HG03571 (cell line): ENCODE measurements around the gene IL13RA2.

Experiments used
- ATAC-seq: cut with Tn5 transposase; IDR thresholded peaks from one replicate; pipeline ENCODE4 v1.9.1; 2021; ENCODE audit not compliant: unreplicated experiment

Gene IL13RA2

GRCh38 chrX:115017455-115017854 is at the start of gene IL13RA2:
TSS of gene IL13RA2 (minus strand) at chrX:115017616. CDS start at chrX:115017269, 347 bp downstream.
- no peak for ATAC-seq

GRCh38 chrX:115065304-115065703 is 47.9 kb upstream of the IL13RA2 start:
- ATAC-seq = no peak

DNA sequence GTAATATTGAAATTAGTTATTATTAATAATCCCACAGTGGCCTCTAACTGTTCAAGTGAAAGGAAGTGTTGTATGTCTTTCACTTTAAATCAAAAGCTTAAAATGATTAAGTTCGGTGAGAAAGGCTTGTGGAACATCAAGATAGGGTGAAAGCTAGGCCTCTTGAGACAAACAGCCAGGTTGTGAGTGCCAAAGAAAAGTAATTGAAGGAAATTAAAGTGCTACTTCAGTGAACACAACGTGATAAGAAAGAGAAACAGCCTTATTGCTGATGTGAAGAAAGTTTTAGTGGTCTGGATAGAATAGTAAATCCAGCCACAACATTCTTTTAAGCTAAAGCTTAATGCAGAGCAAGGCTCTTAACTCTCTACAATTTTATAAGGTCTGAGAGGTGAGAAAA is 42.6 kb upstream of the IL13RA2 start:
- no peak for ATAC-seq

DNA sequence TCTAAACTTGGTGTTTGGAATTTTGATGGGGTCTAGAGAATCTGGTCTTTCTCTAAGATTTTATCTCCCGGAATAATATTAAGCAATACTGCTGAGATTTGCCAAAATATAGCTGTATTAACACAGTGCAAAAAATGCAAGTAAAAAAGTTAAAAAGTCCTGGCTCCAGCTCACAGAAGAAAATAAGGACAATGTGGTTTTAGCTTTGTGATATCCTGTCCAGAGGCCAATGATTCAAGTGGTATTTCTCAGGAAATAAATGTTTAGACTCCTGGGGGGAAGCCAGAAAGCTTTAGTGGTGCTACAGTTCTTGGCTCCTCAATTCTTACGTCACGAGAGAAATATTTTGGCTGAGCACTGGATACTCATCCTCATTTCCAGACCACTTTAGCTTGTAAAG is 40.9 kb upstream of the IL13RA2 start:
- no peak for ATAC-seq

DNA sequence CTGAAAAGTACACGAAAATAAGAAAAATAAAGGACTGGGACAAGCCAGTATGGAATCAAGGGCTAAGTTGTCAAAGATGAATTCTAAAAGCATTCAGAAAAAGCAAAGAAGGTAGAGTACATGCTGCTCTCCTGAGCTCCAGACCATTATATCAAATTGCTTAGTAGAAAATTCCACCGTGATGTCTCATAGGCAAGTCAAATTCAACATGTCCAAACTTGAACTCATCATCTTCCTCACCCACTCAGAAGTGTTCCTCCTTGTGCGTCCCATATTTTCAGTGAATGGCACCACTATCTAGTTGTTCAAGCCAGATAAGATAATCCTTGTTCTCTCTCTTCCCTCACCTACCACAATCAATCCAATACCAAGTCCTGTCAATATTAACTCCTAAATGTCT is 37.5 kb upstream of the IL13RA2 start:
- no peak for ATAC-seq

DNA sequence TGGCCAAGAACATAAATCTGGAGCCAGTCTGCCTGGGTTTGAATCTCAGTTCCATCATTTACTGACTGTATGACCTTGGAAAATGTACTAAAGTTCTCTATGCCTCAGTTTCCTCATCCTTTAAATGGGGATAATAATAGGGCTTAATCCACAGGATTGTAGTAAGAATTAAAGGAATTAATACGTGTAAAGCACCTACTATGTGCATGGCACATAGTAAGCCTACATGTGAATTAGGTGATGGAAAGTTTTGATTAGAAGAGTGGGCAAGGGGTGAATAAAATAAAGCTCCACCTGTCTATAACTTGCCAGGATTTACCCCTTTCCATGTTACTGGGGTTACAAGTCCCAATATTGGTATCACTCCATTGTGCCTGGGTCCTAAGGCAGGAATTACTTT is 35.8 kb upstream of the IL13RA2 start:
- ATAC-seq = no peak

DNA sequence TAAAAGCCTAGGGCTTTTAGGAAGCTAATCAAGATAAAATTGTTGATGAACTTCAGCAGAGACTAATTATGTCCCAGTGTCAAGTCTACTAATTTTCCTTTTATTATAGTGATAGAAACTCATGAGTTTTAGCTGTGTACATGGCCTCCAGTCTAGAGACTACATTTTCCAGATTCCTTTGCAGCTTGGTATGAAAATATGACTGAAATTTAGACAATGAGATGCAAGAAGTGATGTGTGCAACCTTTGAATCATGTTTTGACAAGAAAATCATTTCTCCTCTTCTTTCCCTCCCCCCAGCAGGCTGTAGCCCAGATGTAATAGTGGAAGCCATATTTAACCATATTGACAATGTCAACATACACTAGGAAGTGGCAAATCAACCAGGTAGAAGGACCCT is 30.3 kb upstream of the IL13RA2 start:
- no peak for ATAC-seq

DNA sequence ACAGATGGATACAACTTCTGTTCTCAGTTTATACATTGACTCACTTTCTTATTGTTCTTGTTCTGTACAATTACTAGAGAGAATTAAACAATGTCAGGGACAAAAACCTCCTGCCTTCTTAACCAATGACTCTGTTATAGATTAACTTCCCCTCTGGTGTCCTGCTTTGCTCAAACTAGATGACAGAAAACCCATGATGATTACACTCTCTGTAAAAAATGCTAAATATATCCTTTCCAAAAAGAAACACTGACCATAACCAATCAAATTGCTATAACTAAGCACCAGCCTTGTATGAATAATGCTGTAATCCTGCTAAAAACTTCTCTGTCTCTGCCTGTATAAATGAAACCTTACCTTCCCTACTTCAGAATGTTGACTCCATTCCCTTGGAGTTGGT is 29.8 kb upstream of the IL13RA2 start:
- ATAC-seq = no peak

GRCh38 chrX:115040417-115040816 is 23.0 kb upstream of the IL13RA2 start:
- ATAC-seq = no peak

DNA sequence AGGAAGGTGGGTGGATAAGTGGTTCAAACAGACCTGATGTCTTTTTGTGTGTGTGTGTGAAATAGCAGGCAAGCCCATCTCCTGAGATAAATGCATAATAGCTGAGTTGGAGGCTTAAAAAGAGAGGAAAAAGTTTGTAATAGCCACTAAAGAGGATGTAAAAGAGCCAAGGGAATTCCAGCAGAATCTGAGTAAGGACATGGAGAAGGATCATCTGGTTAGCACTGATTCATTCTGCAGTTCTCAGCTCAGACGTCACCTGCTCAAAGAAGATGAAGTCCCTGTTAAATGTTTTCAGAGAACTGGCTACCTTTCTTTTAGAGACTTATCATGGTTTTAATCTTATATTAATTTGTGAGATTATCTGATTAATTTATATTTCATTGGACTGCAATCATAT is 21.0 kb upstream of the IL13RA2 start:
- ATAC-seq = no peak

- ATAC-seq = no peak
Observed at GRCh38 chrX:115036029-115036428, 18.6 kb upstream of the IL13RA2 start.

DNA sequence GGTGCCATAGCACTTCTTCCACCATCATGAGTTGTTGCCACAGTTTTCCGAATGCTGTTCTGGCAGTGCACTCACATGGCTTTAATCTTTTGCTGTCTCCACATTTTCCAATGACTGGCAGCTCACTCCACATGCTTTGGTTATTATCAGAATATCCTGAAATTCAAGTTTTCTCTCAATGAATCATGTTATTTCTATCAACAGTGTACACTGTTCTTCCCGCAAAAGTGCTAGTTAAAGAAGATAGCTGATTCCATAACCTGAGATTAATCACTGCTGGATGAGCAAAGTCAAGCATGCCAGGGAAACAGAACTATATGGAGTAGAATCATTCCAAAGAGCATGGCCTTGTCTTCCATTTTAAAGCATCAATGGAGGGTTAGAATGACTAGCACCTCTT is 14.6 kb upstream of the IL13RA2 start:
- ATAC-seq = no peak

DNA sequence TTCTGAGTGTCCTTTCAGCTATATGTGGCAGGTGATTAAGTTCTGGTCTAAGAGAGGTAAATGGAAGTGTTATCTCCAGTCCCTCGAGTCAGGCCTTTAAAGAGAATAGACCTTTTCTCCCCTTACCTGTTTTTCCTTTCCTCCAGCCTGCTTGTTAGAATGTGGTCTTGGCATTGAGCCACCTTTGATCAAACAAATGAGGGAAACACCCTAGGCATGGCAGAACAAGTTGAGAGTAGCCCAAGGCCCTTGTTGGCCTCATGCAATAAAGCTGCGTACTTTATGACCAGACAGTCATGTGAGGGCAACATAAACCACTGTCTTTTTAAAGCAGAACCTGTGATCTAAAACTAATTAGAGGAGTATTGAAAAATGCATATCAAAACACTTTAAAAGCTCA is 13.2 kb upstream of the IL13RA2 start:
- no peak for ATAC-seq

DNA sequence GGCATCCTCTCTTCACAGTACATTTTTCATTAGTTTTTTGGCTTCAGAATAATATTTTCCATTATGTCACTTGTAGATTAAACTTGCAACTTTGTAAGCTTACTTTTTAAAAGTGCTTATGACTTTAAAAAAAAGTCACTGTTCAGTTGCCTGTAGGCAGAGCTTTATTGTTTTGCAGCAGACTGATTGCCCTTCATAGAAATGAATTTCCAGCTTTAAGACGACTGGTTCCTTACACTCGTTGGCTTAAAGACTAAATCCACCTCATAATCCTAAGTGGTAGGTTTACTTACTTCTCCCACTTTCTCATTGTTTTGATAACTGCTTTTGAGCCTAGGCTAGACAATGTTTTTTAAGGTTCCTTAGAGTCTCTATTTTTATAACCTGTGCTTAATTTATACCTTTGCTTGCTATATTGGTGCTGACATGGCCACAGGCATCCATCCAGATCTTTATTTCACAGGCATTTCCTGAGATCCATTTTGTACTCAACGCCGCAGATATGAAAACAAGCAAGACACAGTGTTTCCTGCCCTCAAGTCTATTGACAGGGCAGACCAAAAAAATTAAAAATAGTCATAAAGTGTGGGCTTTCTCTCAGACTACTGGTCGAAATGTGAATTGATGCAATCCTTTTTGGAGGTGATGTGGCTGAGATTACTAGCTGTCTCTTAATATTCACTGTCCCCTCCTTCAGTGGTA is 12.6 kb upstream of the IL13RA2 start:
- no peak for ATAC-seq

DNA sequence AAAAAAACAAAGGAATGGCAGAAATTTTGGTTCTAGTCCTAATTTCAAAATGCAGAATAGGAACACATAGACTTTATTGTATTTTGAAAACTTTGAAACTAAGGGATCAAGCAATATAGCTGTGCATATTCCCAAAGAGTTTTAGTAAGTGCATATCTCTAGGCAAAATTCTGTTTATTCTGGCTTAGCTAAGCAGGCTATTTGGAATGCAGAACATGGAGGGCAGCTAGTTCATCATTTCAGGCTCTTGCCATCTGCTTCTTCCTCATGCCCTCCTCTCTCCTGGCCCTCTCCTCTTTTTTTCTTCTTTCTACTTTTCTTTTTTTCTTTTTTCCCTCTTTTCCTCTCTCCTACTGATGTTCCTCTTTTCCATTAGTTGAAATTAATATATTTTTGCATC is 12.0 kb upstream of the IL13RA2 start:
- ATAC-seq = no peak

- no peak for ATAC-seq
Observed at GRCh38 chrX:115023811-115024210, 6.4 kb upstream of the IL13RA2 start.

GRCh38 chrX:115023139-115023538 is 5.7 kb upstream of the IL13RA2 start:
- ATAC-seq = no peak

GRCh38 chrX:115021121-115021520 is 3.7 kb upstream of the IL13RA2 start:
- no peak for ATAC-seq

DNA sequence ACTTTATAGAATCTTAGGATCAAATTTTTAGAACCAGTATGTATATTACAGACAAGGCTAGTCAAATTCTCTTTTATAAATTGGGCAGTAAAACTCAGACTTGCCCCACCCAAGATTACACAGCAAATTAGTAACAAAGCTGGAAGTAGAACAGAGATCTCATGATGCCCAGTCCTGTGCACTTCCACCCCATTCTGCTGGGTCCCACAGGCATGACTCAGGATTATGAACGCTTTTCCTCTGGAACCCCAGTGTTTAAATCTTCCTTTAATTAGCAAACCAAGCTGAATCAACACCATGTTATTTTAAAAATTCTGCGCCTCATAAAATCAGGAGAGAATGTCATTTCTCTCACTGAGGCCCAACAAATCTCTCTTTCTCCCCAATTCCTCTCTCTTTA is 1.5 kb upstream of the IL13RA2 start:
- no peak for ATAC-seq

GRCh38 chrX:115018040-115018647 is 728 bp upstream of the IL13RA2 start:
- no peak for ATAC-seq

GRCh38 chrX:115013705-115014104 is 3.7 kb downstream of the IL13RA2 start:
- no peak for ATAC-seq

- no peak for ATAC-seq
Observed at GRCh38 chrX:115011428-115011827, 6.0 kb downstream of the IL13RA2 start.

DNA sequence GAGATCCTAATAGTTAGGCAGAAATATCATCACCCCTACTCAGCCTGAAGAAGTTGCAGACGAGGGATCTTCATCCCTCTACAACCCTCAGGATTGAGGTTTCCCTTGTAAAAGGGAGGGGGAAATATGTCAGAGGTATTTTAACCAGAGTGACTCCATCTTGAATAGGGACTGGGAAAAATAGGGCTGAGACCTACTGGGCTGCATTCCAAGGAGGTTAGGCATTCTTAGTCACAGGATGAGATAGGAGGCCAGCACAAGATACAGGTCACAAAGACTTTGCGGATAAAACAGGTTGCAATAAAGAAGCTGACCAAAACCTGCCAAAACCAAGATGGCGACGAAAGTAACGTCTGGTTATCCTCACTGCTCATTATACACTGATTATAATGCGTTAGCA is 17.5 kb downstream of the IL13RA2 start:
- no peak for ATAC-seq
